MG63 (cell line): ENCODE measurements around the gene PKM. TPM values are rescaled to one million over a fixed set of nuclear protein-coding genes. Genes with fewer than 3 reads are reported as not detected.

Experiments used
- DNase-seq: peaks from one replicate; pipeline ENCODE4 v3.0.0-alpha.2; 2020
- H3K27me3 ChIP-seq: fragments of 250-450 bp; sonication (Bioruptor Pico); 2 replicates; pipeline ENCODE4 v1.5.1; 2020; ENCODE audit warnings: mild to moderate bottlenecking, moderate library complexity
- H3K36me3 ChIP-seq: fragments of 250-450 bp; sonication (Bioruptor Pico); 2 replicates; pipeline ENCODE4 v1.5.1; 2020; ENCODE audit warnings: mild to moderate bottlenecking, moderate library complexity
- H3K4me3 ChIP-seq: fragments of 250-450 bp; sonication (Bioruptor Pico); 2 replicates; pipeline ENCODE4 v1.5.1; 2020; ENCODE audit warnings: mild to moderate bottlenecking, moderate library complexity
- H3K9me3 ChIP-seq: fragments of 250-450 bp; sonication (Bioruptor Pico); 2 replicates; pipeline ENCODE4 v1.5.1; 2020; ENCODE audit warnings: mild to moderate bottlenecking, moderate library complexity
- total RNA-seq: library from RNA; depleted of rRNA; stranded (reverse); fragments of >200 nt; shearing (Covaris generic); gene quantifications from 2 replicates; pipeline ENCODE4 v1.2.3, GENCODE V29; 2014; ENCODE audit warnings: low replicate concordance

The PKM gene
- total RNA-seq, 1 experiment from 2014 or later, result 3,839 TPM

GRCh38 chr15:72238586-72238985, 7.6 kb upstream of the PKM start:
- H3K4me3 ChIP-seq, result no peak overlapping the region
- H3K9me3 ChIP-seq, result no peaks in the 10 kb centered on the region
- H3K27me3 ChIP-seq, result no peaks in the 10 kb centered on the region
- H3K36me3 ChIP-seq, result peaks cover 40% of the 10 kb centered on the region
- DNase-seq, result no peak

- Histone ChIP-seq H3K9me3 (no peaks in the 10 kb centered on the region), H3K27me3 (no peaks in the 10 kb centered on the region), H3K4me3 (no peak overlapping the region), H3K36me3 (peaks cover 32% of the 10 kb centered on the region)
- no peak for DNase-seq
Observed at GRCh38 chr15:72237853-72238224, 6.8 kb upstream of the PKM start.

- Histone ChIP-seq H3K4me3 (peak overlapping the region; percentile 24), H3K9me3 (no peaks in the 10 kb centered on the region), H3K27me3 (no peaks in the 10 kb centered on the region), H3K36me3 (peaks cover 26% of the 10 kb centered on the region)
- DNase-seq, result peak; percentile 94
Observed at GRCh38 chr15:72237029-72237852, 6.3 kb upstream of the PKM start.

GRCh38 chr15:72236381-72237003, 5.5 kb upstream of the PKM start:
- peak overlapping the region; percentile 24 for H3K4me3 ChIP-seq
- no peaks in the 10 kb centered on the region for H3K9me3 ChIP-seq
- H3K27me3 ChIP-seq, result no peaks in the 10 kb centered on the region
- no peak for DNase-seq
- peaks cover 19% of the 10 kb centered on the region for H3K36me3 ChIP-seq

- Histone ChIP-seq H3K4me3 (no peak overlapping the region), H3K27me3 (no peaks in the 10 kb centered on the region), H3K36me3 (peaks cover 8% of the 10 kb centered on the region), H3K9me3 (no peaks in the 10 kb centered on the region)
- no peak for DNase-seq
Observed at GRCh38 chr15:72235298-72235697, 4.3 kb upstream of the PKM start.

GRCh38 chr15:72233769-72234168, 2.8 kb upstream of the PKM start:
- DNase-seq, result no peak
- Histone ChIP-seq H3K4me3 (no peak overlapping the region), H3K27me3 (no peaks in the 10 kb centered on the region), H3K9me3 (no peaks in the 10 kb centered on the region), H3K36me3 (peaks cover 11% of the 10 kb centered on the region)

- peaks cover 19% of the 10 kb centered on the region for H3K36me3 ChIP-seq
- H3K27me3 ChIP-seq, result no peaks in the 10 kb centered on the region
- DNase-seq, result peak; percentile 80
- H3K9me3 ChIP-seq, result no peaks in the 10 kb centered on the region
- peak overlapping the region; percentile 86 for H3K4me3 ChIP-seq
Observed at GRCh38 chr15:72231833-72232478, 966 bp upstream of the PKM start.

- H3K9me3 ChIP-seq, result no peaks in the 10 kb centered on the region
- H3K36me3 ChIP-seq, result peaks cover 28% of the 10 kb centered on the region
- peak; percentile 98 for DNase-seq
- peak overlapping the region; percentile 86 for H3K4me3 ChIP-seq
- H3K27me3 ChIP-seq, result no peaks in the 10 kb centered on the region
Observed at GRCh38 chr15:72230197-72231065, 559 bp downstream of the PKM start.

GRCh38 chr15:72229947-72230196, 1.1 kb downstream of the PKM start:
- no peak for DNase-seq

GRCh38 chr15:72229076-72229946, 1.7 kb downstream of the PKM start:
- H3K9me3 ChIP-seq, result no peaks in the 10 kb centered on the region
- H3K4me3 ChIP-seq, result peak overlapping the region; percentile 86
- DNase-seq, result no peak
- H3K27me3 ChIP-seq, result no peaks in the 10 kb centered on the region
- H3K36me3 ChIP-seq, result peaks cover 35% of the 10 kb centered on the region

More at GRCh38 chr15:72229947-72230196, 1.1 kb downstream of the PKM start:
- H3K4me3 ChIP-seq, result peak overlapping the region; percentile 86
- H3K9me3 ChIP-seq, result no peaks in the 10 kb centered on the region
- H3K27me3 ChIP-seq, result no peaks in the 10 kb centered on the region
- peaks cover 32% of the 10 kb centered on the region for H3K36me3 ChIP-seq

GRCh38 chr15:72227720-72228119, 3.3 kb downstream of the PKM start:
- Histone ChIP-seq H3K36me3 (peaks cover 48% of the 10 kb centered on the region), H3K27me3 (no peaks in the 10 kb centered on the region), H3K4me3 (peak overlapping the region; percentile 86), H3K9me3 (no peaks in the 10 kb centered on the region)
- no peak for DNase-seq

GRCh38 chr15:72227192-72227586, 3.8 kb downstream of the PKM start:
- peak; percentile 82 for DNase-seq
- H3K36me3 ChIP-seq, result peaks cover 49% of the 10 kb centered on the region
- no peaks in the 10 kb centered on the region for H3K27me3 ChIP-seq
- peak overlapping the region; percentile 86 for H3K4me3 ChIP-seq
- H3K9me3 ChIP-seq, result no peaks in the 10 kb centered on the region

GRCh38 chr15:72223278-72223677, 7.7 kb downstream of the PKM start:
- peaks cover 74% of the 10 kb centered on the region for H3K36me3 ChIP-seq
- no peak for DNase-seq
- no peaks in the 10 kb centered on the region for H3K27me3 ChIP-seq
- H3K9me3 ChIP-seq, result no peaks in the 10 kb centered on the region
- no peak overlapping the region for H3K4me3 ChIP-seq

GRCh38 chr15:72222393-72222792, 8.6 kb downstream of the PKM start:
- Histone ChIP-seq H3K9me3 (no peaks in the 10 kb centered on the region), H3K27me3 (no peaks in the 10 kb centered on the region), H3K4me3 (no peak overlapping the region), H3K36me3 (peaks cover 79% of the 10 kb centered on the region)
- DNase-seq, result peak; percentile 97

GRCh38 chr15:72220687-72221086, 10.3 kb downstream of the PKM start:
- Histone ChIP-seq H3K4me3 (no peak overlapping the region), H3K36me3 (peaks cover 89% of the 10 kb centered on the region), H3K27me3 (no peaks in the 10 kb centered on the region), H3K9me3 (no peaks in the 10 kb centered on the region)
- no peak for DNase-seq

- Histone ChIP-seq H3K27me3 (no peaks in the 10 kb centered on the region), H3K9me3 (no peaks in the 10 kb centered on the region), H3K36me3 (peaks cover 100% of the 10 kb centered on the region), H3K4me3 (no peak overlapping the region)
- no peak for DNase-seq
Observed at GRCh38 chr15:72217216-72217615, 13.8 kb downstream of the PKM start.
